Esophagus muscularis mucosa (tissue), 4 donors: Measurements from ENCODE around the gene XRCC3. TPM values are rescaled to one million over a fixed set of nuclear protein-coding genes. Genes with fewer than 3 reads are reported as not detected.

Experiments
- DNase-seq: peaks from one replicate; pipeline ENCODE4 v3.0.0-alpha.2; 2017; ENCODE audit errors: extremely low spot score
- H3K27ac ChIP-seq, 4 donors: fragments of 200-600 bp; sonication (generic); replicated peaks in 1 of 4; 1 replicate in 3 of 4; 2 replicates in 1 of 4; pipeline ENCODE4 v1.5.1; 2016 to 2019; ENCODE audit warnings: mild to moderate bottlenecking in 1 of 4
- H3K27me3 ChIP-seq, 4 donors: fragments of 200-600 bp; sonication (generic); one replicate each; pipeline versions ENCODE4 v1.5.1 to v1.6.0; 2016 to 2019
- H3K36me3 ChIP-seq, 4 donors: fragments of 200-600 bp; sonication (generic); one replicate each; pipeline ENCODE4 v1.5.1; 2016 to 2019
- H3K4me1 ChIP-seq, 4 donors: fragments of 200-600 bp; sonication (generic); one replicate each; pipeline ENCODE4 v1.5.1; 2016 to 2019
- H3K4me3 ChIP-seq, 4 donors: fragments of 200-600 bp; sonication (generic); 1 replicate in 2 of 4; 2 replicates in 2 of 4; pipeline ENCODE4 v1.5.1; 2016 to 2019; ENCODE audit warnings: mild to moderate bottlenecking in 4 of 4, moderate library complexity in 1 of 4
- H3K9me3 ChIP-seq, 4 donors: fragments of 200-600 bp; sonication (generic); 1 replicate in 3 of 4; 2 replicates in 1 of 4; pipeline ENCODE4 v1.5.1; 2016 to 2019
- CTCF ChIP-seq, 3 experiments: fragments of 200-600 bp in 2 of 3; fragments of 450-650 bp in 1 of 3; sonication (generic) in 2 of 3; IDR thresholded peaks; one replicate each; pipeline ENCODE4 v1.5.1; 2017 to 2019; ENCODE audit warnings: antibody characterized with exemption in 3 of 3, mild to moderate bottlenecking in 2 of 3, moderate library complexity in 1 of 3
- EP300 ChIP-seq: sonication (generic); formaldehyde crosslinking; IDR thresholded peaks from one replicate; pipeline ENCODE4 v1.6.1; 2017; ENCODE audit warnings: antibody characterized with exemption
- POLR2A ChIP-seq: fragments of 450-650 bp; IDR thresholded peaks from one replicate; pipeline ENCODE4 v1.6.1; 2017; ENCODE audit warnings: antibody characterized with exemption, moderate library complexity, mild to moderate bottlenecking, low read depth
- POLR2AphosphoS5 ChIP-seq, 2 donors: sonication (generic); formaldehyde crosslinking; IDR thresholded peaks; one replicate each; pipeline ENCODE4 v1.6.1; 2017; ENCODE audit warnings: antibody characterized with exemption in 2 of 2
- WGBS: methylation state at CpG from one replicate; pipeline ENCODE4 v1.1.5; 2018; 5-methylcytosine and 5-hydroxymethylcytosine counted together
- intact Hi-C: fragments of 100-400 bp; cut with DNase I; formaldehyde crosslinking; loops from one replicate; pipeline ENCODE4 v1.15.1; 2023
- total RNA-seq, 4 donors: library from RNA; depleted of rRNA; stranded (reverse); fragments of >200 nt; gene quantifications; one replicate each; pipeline versions ENCODE4 v1.1.0 to v1.2.1, GENCODE V29; 2016

Gene XRCC3
- total RNA-seq, 4 donors from 2014 or later: 1.6 to 5.4 (median 2.1) TPM

- peaks cover 40 to 73% (median 58%) of the 10 kb centered on the region in 4 donors for H3K4me1 ChIP-seq
- H3K36me3 ChIP-seq: peaks cover 13 to 53% (median 44%) of the 10 kb centered on the region in 4 donors
- no peak for TF ChIP-seq EP300
- TF ChIP-seq POLR2AphosphoS5 (IDR thresholded peaks at IDR 0.05): peak in 1 of 2 donors; percentile 7
- DNase-seq: no peak
- intact Hi-C loops: no loop called here
- H3K27me3 ChIP-seq: no peaks in the 10 kb centered on the region
- H3K9me3 ChIP-seq: no peaks in the 10 kb centered on the region
- WGBS: 88% methylated on average over 18 of the region's 29 CpGs
- no peak overlapping the region for H3K4me3 ChIP-seq
- no peak overlapping the region for H3K27ac ChIP-seq
Observed at GRCh38 chr14:103707329-103708263, 7.7 kb downstream of the XRCC3 start.

- Histone ChIP-seq H3K27ac (peak overlapping the region in 2 of 4 donors; percentile 42 to 64), H3K9me3 (no peaks in the 10 kb centered on the region), H3K4me3 (no peak overlapping the region), H3K4me1 (peaks cover 31 to 71% (median 53%) of the 10 kb centered on the region in 4 donors), H3K36me3 (peaks cover 14 to 61% (median 53%) of the 10 kb centered on the region in 4 donors), H3K27me3 (no peaks in the 10 kb centered on the region)
- 86% methylated on average over 21 of the region's 41 CpGs for WGBS
- intact Hi-C loops: no loop called here
- TF ChIP-seq EP300 (no peak), POLR2A (no peak), POLR2AphosphoS5 (IDR thresholded peaks at IDR 0.05) (no peak), CTCF (IDR thresholded peaks at IDR 0.05) (no peak)
- no peak for DNase-seq
Observed at GRCh38 chr14:103706551-103707328, 8.5 kb downstream of the XRCC3 start.

- no peak for DNase-seq
- intact Hi-C loops: no loop called here
Observed at GRCh38 chr14:103705504-103706284, 9.6 kb downstream of the XRCC3 start.

GRCh38 chr14:103705118-103705503 is 10.1 kb downstream of the XRCC3 start:
- no peaks in the 10 kb centered on the region for H3K27me3 ChIP-seq
- intact Hi-C loops: no loop called here
- DNase-seq: no peak
- peak overlapping the region; percentile 23 to 74 (median 53) for H3K27ac ChIP-seq
- peaks cover 34 to 73% (median 60%) of the 10 kb centered on the region in 4 donors for H3K4me1 ChIP-seq
- 40% methylated on average over 7 of the region's 15 CpGs for WGBS
- TF ChIP-seq CTCF (IDR thresholded peaks at IDR 0.05) (no peak), POLR2AphosphoS5 (IDR thresholded peaks at IDR 0.05) (peak in 1 of 2 donors; percentile 31)
- no peaks in the 10 kb centered on the region for H3K9me3 ChIP-seq
- H3K36me3 ChIP-seq: peaks cover 21 to 77% (median 69%) of the 10 kb centered on the region in 4 donors
- H3K4me3 ChIP-seq: peak overlapping the region in 1 of 4 donors; percentile 11

More at GRCh38 chr14:103705504-103706284, 9.6 kb downstream of the XRCC3 start:
- no peaks in the 10 kb centered on the region for H3K27me3 ChIP-seq
- peaks cover 28 to 68% (median 54%) of the 10 kb centered on the region in 4 donors for H3K4me1 ChIP-seq
- peak in 1 of 2 donors; percentile 2 for TF ChIP-seq POLR2AphosphoS5 (IDR thresholded peaks at IDR 0.05)
- TF ChIP-seq EP300: no peak
- TF ChIP-seq CTCF (IDR thresholded peaks at IDR 0.05): no peak
- peaks cover 19 to 72% (median 63%) of the 10 kb centered on the region in 4 donors for H3K36me3 ChIP-seq
- peak overlapping the region; percentile 23 to 74 (median 53) for H3K27ac ChIP-seq
- H3K4me3 ChIP-seq: peak overlapping the region in 1 of 4 donors; percentile 11
- no peaks in the 10 kb centered on the region for H3K9me3 ChIP-seq
- WGBS: 67% methylated on average over 20 of the region's 28 CpGs
